HL-60 (cell line): ENCODE results near the gene SHC2.

Experiments used
- CTCF ChIP-seq: IDR thresholded peaks from one replicate; pipeline ENCODE4 v1.5.1; 2011; ENCODE audit warnings: low read length, control low read depth, inconsistent platforms; ENCODE audit not compliant: insufficient read depth
- GABPA ChIP-seq: IDR thresholded peaks from 2 replicates; pipeline ENCODE4 v1.6.1; 2012; ENCODE audit warnings: low read depth

GRCh38 chr19:383922-384798 is 76.7 kb downstream of the SHC2 start:
- TF ChIP-seq CTCF (no peak), GABPA (no peak)
